Right renal cortex interstitium (tissue), 3 donors: ENCODE measurements around the gene SEBOX. TPM values are rescaled to one million over a fixed set of nuclear protein-coding genes. Genes with fewer than 3 reads are reported as not detected.

ENCODE experiments used
- DNase-seq, 3 donors: peaks; one replicate each; pipeline ENCODE4 v3.0.0-alpha.2; 2013; ENCODE audit warnings: low read depth in 3 of 3, low spot score in 2 of 3
- polyA plus RNA-seq, 3 donors: library from polyadenylated mRNA; unstranded; fragments of 120-200 nt; gene quantifications; one replicate each; pipeline ENCODE4 v1.2.1, GENCODE V29; 2013; ENCODE audit not compliant: insufficient read length in 3 of 3

SEBOX gene, protein sequence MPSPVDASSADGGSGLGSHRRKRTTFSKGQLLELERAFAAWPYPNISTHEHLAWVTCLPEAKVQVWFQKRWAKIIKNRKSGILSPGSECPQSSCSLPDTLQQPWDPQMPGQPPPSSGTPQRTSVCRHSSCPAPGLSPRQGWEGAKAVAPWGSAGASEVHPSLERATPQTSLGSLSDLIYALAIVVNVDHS
- polyA plus RNA-seq: not detected

DNA sequence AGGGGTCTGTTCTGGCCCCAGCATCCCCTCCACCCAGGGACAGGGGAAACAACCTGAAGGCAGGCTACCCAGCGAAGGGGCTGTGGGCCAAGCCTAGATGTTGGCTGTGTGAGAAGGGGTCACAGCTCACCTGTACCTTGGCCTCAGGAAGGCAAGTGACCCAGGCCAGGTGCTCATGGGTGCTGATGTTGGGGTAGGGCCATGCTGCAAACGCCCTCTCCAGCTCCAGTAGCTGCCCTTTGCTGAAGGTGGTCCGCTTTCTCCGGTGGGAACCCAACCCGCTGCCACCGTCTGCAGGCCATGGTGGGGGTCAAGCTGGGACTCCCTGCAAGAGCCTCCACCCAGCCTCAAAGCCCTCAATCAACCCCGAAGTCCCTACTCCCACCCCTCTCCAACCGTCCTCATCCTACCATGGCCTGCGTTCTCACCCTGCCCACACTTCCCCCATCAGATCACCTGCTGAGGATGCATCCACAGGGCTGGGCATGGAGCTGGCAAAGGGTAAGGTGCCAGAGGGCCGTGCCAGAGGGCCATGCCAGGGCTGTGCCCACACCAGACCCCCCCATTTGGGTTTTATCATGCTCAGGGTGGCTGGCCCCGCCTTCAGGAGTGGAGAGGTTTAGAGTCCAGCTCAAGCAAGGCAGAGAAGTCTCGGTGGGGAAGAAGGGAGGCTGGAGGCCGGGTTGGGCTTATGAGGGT lies at the start of gene SEBOX:
Gene SEBOX, minus strand, starts transcription at position 535 of the 699 bp plus-strand sequence. Its CDS starts 48 bp downstream, at position 487.
- no peak for DNase-seq

DNA sequence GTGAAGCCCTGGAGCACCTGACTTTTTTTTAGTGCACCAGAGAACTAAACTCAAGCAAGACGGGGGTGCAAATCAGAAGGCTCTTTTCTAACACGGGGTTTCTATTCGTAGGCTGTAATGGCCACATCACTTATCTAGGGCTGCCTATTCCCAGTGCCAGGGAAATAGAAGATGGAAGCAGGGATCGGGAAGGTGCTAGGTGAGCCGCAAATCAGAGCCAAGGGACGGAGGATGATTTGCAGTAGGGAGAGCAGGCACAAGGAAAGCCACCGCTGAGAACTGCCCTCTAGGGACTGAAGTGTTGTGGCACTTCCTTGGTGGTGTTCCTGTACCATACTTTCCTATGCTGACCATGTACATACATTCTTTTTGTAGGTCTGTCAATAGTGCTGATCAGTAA lies 48.8 kb upstream of the SEBOX start:
- DNase-seq: no peak

DNA sequence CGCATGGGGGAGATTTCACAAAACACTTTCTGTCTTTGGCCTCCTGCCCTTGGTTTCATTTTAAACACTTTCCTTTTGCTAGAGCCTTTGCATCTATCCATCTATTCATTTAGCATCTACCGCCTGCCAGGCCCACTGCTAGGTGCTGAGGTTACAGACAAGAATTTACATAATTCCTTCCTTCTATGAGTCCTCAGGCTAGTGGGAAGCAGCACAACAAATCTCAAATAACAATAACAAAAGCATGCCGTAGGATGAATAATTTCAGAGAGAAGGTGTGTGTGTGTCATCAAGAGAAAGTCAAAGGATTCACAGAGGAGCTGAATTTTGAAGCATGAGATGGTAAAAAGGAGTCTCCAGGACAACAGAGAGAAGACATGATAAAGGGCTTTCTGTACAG lies 47.1 kb upstream of the SEBOX start:
- no peak for DNase-seq

DNA sequence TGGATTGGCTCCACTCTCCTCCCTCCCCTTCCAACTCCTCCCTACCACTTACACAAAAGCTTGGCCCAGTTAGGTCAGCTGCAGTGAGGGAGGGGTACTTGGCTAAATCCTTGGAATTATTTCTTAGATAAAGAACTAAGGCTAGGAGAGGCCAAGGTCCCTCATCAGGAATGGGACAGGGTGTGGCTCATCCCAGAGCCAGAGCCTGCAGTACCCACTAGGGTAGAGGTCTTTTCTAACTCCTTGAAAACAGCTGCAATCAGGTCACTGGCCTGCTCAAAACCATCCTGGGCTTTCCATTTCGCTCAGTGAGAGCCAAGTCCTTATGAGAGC lies 42.9 kb upstream of the SEBOX start:
- DNase-seq: no peak

DNA sequence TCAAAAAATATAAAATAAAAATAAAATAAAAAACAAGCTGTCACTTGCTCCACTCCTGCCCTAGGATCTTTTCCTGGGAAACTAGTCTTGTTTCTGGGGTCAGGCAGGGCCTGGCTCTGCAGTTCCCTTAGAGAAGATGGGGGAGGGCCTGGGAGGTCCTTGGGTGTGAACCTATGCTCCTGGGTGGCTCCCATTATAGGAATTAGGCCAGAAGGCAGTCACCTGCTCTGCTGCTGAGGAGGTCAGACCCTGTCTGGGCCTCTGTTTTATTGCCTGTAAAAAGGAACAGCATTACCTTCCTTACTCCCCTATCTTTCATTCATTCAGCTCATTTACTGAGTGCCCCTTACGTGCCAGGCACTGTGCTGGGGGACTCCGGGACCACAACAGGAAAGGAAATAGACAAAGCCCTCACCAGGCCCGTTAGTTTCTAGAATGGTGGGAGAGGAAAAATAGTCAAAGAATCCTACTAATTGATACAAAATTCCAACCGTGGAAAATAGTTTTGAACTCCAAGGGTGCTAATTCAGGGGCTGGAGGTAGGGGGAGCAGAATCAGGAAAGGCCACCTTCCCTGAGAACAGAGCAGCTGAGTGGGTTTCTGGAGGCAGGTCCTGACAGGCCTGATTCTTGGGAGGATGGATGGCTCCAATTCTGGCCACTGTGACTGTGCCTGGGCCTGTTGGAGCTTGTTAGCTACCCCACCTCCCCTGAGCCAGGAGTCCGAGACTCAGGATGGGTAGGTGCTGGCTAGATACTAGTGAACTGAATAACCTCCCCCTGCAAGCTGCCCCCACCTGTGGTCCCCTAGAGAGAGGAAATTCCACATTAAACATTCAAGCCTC lies 42.4 kb upstream of the SEBOX start:
- no peak for DNase-seq

DNA sequence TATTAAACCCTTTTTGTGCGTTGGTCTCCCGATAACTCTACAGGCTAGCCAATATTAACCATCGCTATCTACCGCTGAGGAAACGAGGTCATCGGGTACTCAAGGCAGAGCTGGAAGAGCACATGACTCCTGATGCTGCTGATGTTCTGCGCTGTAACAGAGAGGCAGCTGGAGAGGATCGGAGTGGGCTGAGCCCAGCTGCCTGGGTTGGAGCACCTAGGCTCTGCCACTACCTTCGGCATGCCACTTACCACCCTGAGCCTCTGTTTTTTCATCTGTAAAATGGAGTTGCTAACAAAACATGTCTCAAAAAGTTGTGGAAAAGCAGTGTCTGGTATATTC lies 41.4 kb upstream of the SEBOX start:
- no peak for DNase-seq

DNA sequence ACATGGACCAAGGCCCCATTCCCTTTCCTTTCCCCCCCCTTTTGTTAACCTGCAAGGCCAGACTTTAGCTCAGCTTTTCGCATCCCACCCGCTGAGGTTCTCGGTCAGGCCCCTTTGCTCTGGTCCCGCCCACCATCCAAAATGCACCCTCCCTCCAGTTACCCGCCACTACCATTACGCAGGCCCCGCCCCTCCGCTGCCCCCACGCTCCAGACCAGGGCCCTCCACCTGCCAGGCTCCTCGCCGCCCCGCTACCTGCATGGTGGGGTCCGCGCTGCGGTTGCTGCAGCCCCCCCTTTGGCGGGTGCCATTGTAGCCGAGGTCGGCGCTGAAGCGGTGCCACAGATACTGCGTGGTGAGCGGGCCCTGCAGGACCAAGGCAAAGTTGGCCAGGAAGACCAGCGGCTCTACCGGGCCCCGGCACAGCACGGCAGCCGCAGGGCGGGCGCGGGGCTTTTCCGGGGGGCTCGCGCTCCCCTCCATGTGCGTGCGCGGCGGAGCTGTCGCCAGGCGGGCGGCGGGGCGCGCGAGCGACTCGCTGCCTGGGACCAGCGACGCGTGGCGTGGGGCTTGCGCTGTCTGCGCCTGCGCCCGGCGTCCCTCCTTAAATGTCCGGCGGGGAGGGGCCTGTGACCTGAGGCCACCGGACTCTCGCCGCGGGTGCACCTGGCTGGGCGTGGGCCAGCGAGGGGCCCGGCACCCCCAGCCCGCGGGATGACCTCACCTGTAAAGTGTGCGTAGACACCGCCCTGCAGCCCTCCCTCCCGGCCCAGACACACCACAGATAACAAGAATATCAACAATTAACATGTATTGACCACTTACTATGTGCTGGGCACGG lies 40.9 kb upstream of the SEBOX start, which contains the start of gene SLC46A1:
Gene SLC46A1, minus strand, starts transcription at position 581 of the 841 bp plus-strand sequence. Its CDS starts 98 bp downstream, at position 483.
- no peak for DNase-seq

DNA sequence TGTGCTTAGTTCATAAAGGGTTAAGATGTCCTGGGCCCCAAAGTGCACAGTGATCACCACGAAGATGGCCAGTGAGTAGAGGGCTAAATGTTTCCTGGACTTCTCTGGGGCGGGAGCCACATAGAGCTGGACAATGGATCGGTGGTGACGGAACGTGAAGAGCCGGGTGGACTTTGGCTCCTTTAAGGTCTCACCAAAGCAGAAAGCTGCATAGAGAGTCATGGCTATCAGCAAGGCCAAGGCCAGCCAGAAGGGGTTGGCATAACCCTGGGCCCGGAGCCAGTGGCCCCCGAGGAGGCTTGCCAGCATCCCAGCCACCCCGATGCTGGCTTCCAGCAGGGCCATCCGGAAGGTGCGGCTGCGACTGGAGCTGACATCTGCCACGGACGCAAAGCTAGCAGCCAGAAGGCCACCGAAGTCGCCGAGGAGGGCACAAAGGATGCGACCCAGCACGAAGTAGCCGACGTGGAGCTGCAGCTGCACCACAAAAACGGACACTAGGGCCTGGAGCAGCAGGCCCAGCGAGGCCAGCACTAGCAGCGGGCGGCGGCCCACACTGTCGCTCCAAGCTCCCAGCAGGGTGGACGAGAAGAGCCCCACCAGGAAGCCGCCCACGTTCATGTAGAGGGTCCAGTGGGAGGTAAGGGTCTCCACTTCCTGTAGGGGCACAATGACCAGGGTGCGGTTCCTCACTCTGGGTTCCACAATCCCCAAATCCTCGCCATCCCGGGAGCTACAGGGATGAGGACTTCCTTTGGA lies 40.0 kb upstream of the SEBOX start:
- no peak for DNase-seq

DNA sequence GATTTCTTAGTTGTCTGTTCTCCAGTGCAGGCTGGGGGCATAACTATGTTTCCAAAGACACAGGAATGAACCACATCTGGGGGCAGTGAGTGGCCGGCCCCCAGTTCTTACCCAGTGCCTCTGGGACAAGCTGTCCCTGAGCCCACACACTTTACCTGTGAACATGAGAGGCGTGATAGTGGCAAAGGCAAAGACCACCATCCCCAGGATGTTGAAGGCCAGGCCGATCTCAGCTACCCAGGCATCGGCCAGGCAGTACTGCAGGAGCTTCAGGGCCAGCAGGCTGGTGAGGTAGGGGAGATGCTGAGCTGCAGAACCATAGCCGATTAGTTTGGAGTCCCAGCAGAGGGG lies 39.4 kb upstream of the SEBOX start:
- DNase-seq: no peak

DNA sequence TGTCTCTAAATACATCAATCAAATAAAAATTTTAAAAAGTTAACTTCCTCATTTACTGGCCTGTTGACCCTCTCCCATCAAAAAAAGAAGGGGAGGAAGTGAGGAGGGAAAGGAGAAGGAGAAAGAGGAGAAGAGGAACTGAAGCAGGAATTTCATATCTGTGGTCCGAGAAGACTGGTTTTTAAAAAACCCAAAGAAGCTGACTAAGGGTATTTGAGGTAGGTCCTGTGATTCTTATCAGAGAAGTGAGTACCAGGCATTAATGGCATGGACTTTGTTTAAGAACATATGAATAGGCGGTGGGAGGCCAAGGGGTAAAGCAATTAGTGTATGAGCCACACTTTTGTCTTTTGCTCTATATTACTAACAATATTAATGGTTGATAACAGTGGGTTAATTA lies 39.0 kb upstream of the SEBOX start:
- no peak for DNase-seq

DNA sequence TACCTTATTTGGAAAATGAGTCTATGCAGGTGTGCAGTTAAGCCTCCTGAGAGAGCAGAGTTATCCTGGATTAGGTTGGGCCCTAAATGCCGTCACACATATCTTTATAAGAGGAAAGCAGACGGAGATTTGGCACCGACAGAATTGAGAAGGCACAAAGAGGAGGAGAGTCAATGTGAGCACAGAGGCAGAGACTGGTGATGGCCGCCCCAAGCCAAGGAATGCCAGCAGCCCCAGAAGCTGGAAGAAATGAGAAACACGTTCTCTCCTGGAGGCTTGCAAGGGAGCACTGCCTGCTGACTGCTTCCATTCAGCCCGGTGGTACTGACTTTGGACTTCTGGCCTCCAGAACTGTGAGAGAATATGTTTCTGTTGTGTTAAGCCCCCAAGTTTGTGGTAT lies 37.8 kb upstream of the SEBOX start:
- no peak for DNase-seq

DNA sequence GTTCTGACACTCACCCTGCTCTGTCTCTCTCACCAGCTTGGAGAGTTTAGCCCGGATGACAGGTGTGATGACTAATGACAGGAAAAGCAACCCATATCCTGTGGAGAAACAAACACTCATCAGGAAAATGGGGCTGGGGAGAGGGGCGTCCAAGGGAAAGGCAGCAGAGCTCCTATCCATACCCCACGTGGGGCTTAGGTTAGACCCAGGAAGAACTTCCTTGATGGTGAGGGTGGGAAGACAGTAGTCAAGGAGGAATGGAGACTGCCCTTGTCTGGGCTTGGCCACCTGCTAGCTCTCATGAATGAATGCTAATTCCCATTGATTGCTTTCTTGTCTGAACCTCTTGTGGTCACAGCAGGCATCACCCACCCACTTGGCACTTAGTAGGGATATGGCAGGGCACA lies 37.2 kb upstream of the SEBOX start:
- no peak for DNase-seq

DNA sequence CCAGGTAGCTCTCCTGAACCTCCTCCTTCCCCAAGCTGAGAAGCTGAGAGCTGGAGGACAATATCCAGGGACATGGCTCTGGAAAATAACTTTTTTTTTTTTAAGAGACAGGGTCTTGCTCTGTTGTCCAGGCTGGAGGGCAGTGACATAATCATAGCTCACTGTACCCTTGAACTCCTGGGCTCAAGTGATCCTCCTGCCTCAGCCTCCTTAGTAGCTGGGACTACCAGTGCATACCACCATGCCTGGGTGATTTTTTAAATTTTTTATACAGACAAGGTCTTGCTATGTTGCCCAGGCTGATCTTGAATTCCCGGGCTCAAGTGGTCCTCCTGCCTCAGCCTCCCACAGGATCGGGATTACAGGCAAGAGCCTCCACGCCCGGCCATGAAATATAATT lies 34.8 kb upstream of the SEBOX start:
- DNase-seq: no peak

DNA sequence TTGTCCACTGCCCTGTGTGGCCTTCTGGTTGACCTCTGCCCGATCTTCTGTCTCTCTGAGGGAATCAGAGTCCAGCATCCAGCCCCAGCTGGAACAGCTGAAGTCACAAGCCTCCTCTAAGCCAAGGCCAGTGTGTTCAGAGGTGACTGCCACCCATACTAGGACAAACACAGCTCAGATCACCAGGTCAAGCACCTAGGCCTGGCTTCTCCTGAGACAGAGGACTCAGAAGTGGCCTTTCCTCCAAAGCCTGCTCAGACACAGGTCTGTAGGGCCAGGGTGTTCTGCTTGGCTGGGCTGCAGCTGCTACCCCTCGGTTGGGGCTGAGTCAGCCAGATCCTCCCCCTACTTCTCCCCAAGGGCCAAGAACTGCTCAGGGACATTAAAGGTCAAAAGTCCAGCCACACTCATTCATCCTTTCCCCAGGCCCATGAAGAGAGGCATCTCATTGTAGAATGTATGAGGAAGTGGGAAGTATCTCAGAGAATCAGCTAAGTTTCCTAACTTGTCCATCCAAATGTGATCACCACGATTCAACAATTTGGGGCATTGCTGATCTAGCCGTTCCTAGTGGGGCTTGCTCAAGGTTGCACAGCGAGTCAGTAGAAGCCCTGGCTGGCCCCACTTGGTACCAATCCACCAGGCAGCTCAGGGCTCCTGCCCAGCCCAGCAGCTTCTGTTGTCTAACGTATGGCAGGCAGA lies 33.4 kb upstream of the SEBOX start:
- no peak for DNase-seq

DNA sequence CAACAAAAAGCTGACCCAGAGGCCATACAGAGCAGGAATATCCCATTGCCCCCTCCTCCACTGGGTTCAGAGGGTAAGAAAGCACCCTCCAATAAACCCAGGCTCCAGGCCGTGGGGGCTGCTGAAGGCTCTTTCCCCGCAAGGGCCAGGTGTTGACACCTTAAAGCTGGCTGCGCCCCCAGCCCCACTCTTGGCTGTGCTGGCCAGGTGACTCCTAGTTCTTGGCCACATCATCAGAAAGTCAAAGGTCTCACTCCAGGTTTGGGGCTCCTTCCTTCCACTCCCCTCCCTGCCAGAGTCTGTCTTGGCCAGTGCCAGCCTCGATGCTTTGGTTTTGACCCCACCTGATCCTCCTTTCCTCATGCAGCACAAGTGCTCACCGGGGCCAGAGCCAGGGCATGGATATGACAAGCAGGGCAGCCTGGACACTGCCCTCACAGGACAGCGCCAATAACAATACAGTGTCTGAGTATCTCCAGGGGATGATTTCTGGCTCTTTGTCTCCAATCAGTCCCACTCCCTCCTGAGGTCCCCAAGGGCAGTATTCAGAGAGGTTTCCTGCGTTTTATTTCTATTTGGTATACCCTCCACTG lies 32.8 kb upstream of the SEBOX start:
- DNase-seq: no peak

DNA sequence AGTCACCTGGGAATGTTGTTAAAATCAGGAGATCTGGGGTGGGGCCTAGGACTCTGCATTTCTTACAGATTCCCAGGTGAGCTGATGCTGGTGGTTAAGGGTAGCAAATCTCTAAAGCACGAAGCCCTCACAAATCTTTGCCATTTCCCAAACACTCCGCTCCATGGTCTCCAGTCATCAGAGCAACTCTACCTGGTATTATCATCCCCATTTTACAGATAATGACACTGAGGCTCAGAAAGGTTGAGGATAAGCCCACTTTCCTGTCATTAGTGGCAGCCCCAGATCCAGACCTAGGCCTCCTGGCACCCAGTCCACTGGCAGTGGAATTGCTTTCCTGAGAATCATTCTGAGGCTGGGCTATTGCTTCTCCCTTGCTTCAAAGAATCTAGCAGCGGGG lies 32.3 kb upstream of the SEBOX start:
- DNase-seq: no peak

DNA sequence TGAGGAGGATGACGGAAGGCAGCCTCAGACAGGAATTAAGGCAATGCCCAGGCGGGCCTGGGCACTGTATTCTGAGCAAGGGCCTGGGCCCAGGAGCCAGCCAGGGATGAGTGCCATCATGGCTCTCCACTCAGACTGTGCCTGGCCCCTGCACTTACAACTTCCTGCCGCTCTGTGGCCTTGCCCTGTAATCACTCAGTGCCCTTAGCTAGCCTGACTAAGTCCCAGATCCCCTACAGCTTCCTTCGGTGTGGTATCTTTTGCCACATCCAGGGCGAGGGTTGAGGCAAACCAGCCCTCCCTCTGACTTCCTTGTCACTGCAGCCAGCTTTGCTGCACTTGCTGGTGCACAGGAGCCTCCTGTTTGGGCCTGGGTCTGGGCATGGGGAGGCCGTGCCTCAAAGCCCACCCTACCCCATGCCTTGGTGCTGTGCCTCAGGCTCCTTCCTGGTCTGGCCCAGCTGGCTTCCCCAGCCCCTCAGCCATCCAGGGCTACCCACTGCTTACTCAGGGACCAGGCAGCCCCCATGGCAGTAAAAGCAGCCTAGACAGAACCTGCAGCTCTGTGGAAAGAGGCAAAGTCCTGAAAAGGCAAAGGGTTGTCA lies 31.7 kb upstream of the SEBOX start:
- DNase-seq: no peak

DNA sequence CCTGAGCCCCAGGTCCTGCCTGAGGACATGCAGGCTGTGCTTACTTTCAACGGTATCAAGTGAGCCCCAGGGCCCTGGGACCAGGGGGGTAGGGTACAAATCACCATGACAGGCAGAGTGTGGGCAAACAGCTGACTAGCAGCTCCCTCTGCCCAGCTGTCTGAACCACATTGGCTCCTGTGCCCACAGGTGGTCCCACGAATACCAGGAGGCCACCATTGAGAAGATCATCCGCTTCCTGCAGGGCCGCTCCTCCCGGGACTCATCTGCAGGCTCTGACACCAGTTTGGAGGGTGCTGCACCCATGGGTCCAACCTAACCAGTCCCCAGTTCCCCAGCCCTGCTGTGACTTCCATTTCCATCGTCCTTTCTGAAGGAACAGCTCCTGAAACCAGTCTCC lies 31.0 kb upstream of the SEBOX start:
- DNase-seq: no peak

DNA sequence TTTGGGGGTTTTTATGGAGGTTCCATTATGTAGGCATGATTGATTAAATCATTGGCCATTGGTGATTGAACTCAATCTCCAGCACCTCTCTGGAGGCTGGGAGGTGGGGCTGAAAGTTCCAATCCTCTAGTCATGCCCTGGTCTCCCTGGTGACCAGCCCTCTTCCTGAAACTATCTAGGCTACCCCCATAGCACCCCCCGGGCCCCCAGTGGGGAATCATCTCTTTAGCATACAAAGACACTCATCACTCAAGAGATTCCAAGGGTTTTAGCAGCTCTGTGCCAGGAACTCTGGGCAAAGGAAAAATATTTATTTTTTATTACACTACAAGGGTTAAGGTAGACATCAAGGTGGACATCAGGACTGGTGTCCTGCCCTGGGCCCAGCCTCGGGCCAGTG lies 30.4 kb upstream of the SEBOX start:
- DNase-seq: no peak
